Gastrocnemius medialis (tissue), 4 donors: ENCODE data around the gene DENND2C. TPM values are rescaled to one million over a fixed set of nuclear protein-coding genes. Genes with fewer than 3 reads are reported as not detected.

ENCODE experiments used
- ATAC-seq, 2 donors: fragments of 150-250 bp; one replicate each; pipeline ENCODE4 v1.9.1; 2016
- DNase-seq, 2 donors: peaks; one replicate each; pipeline ENCODE4 v3.0.0-alpha.2; 2019
- H3K27ac ChIP-seq, 4 donors: fragments of 200-600 bp; sonication (generic); 1 replicate in 1 of 4; 2 replicates in 3 of 4; pipeline ENCODE4 v1.5.1; 2016 to 2018; ENCODE audit warnings: mild to moderate bottlenecking in 2 of 4, moderate library complexity in 1 of 4
- H3K27me3 ChIP-seq, 3 donors: fragments of 200-600 bp; sonication (generic) in 2 of 3; 1 replicate in 1 of 3; 2 replicates in 2 of 3; pipeline versions ENCODE4 v1.5.1 to v1.6.0; 2016 to 2019; ENCODE audit warnings: mild to moderate bottlenecking in 1 of 3, moderate library complexity in 1 of 3
- H3K36me3 ChIP-seq, 2 donors: fragments of 200-600 bp; sonication (generic) in 1 of 2; one replicate each; pipeline ENCODE4 v1.5.1; 2017 to 2018
- H3K4me1 ChIP-seq, 2 donors: fragments of 200-600 bp; sonication (generic) in 1 of 2; one replicate each; pipeline ENCODE4 v1.5.1; 2016 to 2017; ENCODE audit warnings: mild to moderate bottlenecking in 2 of 2
- H3K4me3 ChIP-seq, 4 donors: fragments of 200-600 bp; sonication (generic) in 3 of 4; 1 replicate in 1 of 4; 2 replicates in 3 of 4; pipeline ENCODE4 v1.5.1; 2016 to 2019; ENCODE audit warnings: mild to moderate bottlenecking in 2 of 4
- H3K9me3 ChIP-seq, 3 donors: fragments of 200-600 bp; sonication (generic) in 2 of 3; 1 replicate in 1 of 3; 2 replicates in 2 of 3; pipeline ENCODE4 v1.5.1; 2016 to 2019
- POLR2A ChIP-seq, 2 donors: fragments of 450-650 bp; IDR thresholded peaks; one replicate each; pipeline ENCODE4 v1.6.1; 2017; ENCODE audit warnings: antibody characterized with exemption in 2 of 2, mild to moderate bottlenecking in 2 of 2, moderate library complexity in 2 of 2
- in situ Hi-C, 4 donors: fragments of 200-750 bp; cut with MboI; loops; one replicate each; pipeline versions ENCODE4 v1.15.0 to v1.8.0; 2017; ENCODE audit warnings: low sequenced_read_pairs in 4 of 4
- intact Hi-C: fragments of 100-400 bp; cut with DNase I; formaldehyde crosslinking; loops from one replicate; pipeline ENCODE4 v1.15.1; 2023; ENCODE audit warnings: low total_unique reads
- total RNA-seq, 4 donors: library from RNA; depleted of rRNA; stranded (reverse); fragments of >200 nt; gene quantifications; one replicate each; pipeline versions ENCODE4 v1.1.0 to v1.2.3, GENCODE V29; 2016
- TF ChIP-seq, protein P1 (sequence below), 5 experiments: fragments of 450-650 bp in 3 of 5; fragments of 200-600 bp in 2 of 5; sonication (generic) in 2 of 5; IDR thresholded peaks in 4 of 5; conservative IDR thresholded peaks in 1 of 5; 1 replicate in 4 of 5; 2 replicates in 1 of 5; pipeline ENCODE4 v1.5.1; 2016 to 2019; ENCODE audit warnings: antibody characterized with exemption in 5 of 5, mild to moderate bottlenecking in 3 of 5, moderate library complexity in 3 of 5

Gene DENND2C
- total RNA-seq, 4 donors from 2014 or later: 4.7 to 20.7 (median 17.4) TPM

GRCh38 chr1:114561333-114561732, 108.5 kb downstream of the DENND2C start:
- TF ChIP-seq, protein P1, sequence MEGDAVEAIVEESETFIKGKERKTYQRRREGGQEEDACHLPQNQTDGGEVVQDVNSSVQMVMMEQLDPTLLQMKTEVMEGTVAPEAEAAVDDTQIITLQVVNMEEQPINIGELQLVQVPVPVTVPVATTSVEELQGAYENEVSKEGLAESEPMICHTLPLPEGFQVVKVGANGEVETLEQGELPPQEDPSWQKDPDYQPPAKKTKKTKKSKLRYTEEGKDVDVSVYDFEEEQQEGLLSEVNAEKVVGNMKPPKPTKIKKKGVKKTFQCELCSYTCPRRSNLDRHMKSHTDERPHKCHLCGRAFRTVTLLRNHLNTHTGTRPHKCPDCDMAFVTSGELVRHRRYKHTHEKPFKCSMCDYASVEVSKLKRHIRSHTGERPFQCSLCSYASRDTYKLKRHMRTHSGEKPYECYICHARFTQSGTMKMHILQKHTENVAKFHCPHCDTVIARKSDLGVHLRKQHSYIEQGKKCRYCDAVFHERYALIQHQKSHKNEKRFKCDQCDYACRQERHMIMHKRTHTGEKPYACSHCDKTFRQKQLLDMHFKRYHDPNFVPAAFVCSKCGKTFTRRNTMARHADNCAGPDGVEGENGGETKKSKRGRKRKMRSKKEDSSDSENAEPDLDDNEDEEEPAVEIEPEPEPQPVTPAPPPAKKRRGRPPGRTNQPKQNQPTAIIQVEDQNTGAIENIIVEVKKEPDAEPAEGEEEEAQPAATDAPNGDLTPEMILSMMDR (IDR thresholded peaks at IDR 0.05 in 4 of 5, conservative IDR thresholded peaks at IDR 0.05 in 1 of 5): no peak
- TF ChIP-seq POLR2A (IDR thresholded peaks at IDR 0.05): no peak
- intact Hi-C loops: no loop called here
- DNase-seq: no peak

GRCh38 chr1:114559356-114559755, 110.5 kb downstream of the DENND2C start:
- no peaks in the 10 kb centered on the region for H3K4me1 ChIP-seq
- in situ Hi-C loops: no loop called here

More at GRCh38 chr1:114561333-114561732, 108.5 kb downstream of the DENND2C start:
- Histone ChIP-seq H3K27ac (no peak overlapping the region), H3K4me1 (no peaks in the 10 kb centered on the region), H3K36me3 (peaks cover 0 to 26% of the 10 kb centered on the region in 2 donors), H3K27me3 (no peaks in the 10 kb centered on the region), H3K4me3 (no peak overlapping the region), H3K9me3 (no peaks in the 10 kb centered on the region)
- in situ Hi-C loops: no loop called here
- no peak for ATAC-seq

DNA sequence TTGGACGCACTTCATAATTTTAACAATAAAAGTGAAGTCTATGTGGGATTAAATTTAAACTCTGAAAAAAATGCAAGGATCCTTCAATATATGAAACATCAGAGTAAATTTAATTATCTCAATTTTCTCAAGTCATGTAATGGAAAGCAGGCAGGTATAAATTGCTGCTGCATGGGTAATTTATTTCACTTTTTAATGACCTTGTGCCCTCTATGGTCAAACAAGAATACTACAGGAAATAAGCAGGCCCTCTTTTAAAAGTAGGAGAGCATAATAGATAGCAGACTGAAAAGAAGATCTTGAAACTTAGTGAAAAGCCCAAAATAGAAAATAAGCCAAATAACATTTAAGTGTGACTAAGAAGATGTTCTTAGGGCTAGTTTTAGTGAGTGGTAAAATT, 111.3 kb downstream of the DENND2C start:
- ATAC-seq: no peak

More at GRCh38 chr1:114559356-114559755, 110.5 kb downstream of the DENND2C start:
- no peak overlapping the region for H3K27ac ChIP-seq
- DNase-seq: no peak
- intact Hi-C loops: loop anchor here (5.0 kb wide), 1 partner anchor 212 kb away; no protein-coding TSS in a partner anchor
- H3K27me3 ChIP-seq: no peaks in the 10 kb centered on the region
- H3K36me3 ChIP-seq: peaks cover 0 to 6% of the 10 kb centered on the region in 2 donors
- no peak for ATAC-seq
- no peak for TF ChIP-seq POLR2A (IDR thresholded peaks at IDR 0.05)
- H3K4me3 ChIP-seq: no peak overlapping the region
- H3K9me3 ChIP-seq: no peaks in the 10 kb centered on the region

GRCh38 chr1:114554577-114554976, 115.3 kb downstream of the DENND2C start:
- DNase-seq: no peak
- no peaks in the 10 kb centered on the region for H3K36me3 ChIP-seq
- ATAC-seq: no peak
- no peaks in the 10 kb centered on the region for H3K9me3 ChIP-seq
- intact Hi-C loops (no loop called here), in situ Hi-C loops (no loop called here)
- no peaks in the 10 kb centered on the region for H3K27me3 ChIP-seq
- H3K4me3 ChIP-seq: no peak overlapping the region
- TF ChIP-seq POLR2A (IDR thresholded peaks at IDR 0.05): no peak
- TF ChIP-seq, protein P1 (IDR thresholded peaks at IDR 0.05 in 4 of 5, conservative IDR thresholded peaks at IDR 0.05 in 1 of 5): no peak
- H3K27ac ChIP-seq: no peak overlapping the region
- no peaks in the 10 kb centered on the region for H3K4me1 ChIP-seq

More for the DNA sequence above, 111.3 kb downstream of the DENND2C start:
- Histone ChIP-seq H3K27me3 (no peaks in the 10 kb centered on the region), H3K9me3 (no peaks in the 10 kb centered on the region), H3K4me3 (no peak overlapping the region), H3K27ac (no peak overlapping the region), H3K36me3 (no peaks in the 10 kb centered on the region), H3K4me1 (no peaks in the 10 kb centered on the region)
- intact Hi-C loops (loop anchor here (5.0 kb wide), 1 partner anchor 211 kb away; no protein-coding TSS in a partner anchor), in situ Hi-C loops (no loop called here)
- TF ChIP-seq POLR2A (IDR thresholded peaks at IDR 0.05): no peak
- TF ChIP-seq, protein P1 (IDR thresholded peaks at IDR 0.05 in 4 of 5, conservative IDR thresholded peaks at IDR 0.05 in 1 of 5): peak in 2 of 5 experiments; percentile 21 to 28
- DNase-seq: no peak

GRCh38 chr1:114552106-114552639, 117.7 kb downstream of the DENND2C start:
- H3K4me3 ChIP-seq: no peak overlapping the region
- no peaks in the 10 kb centered on the region for H3K9me3 ChIP-seq
- no peak for ATAC-seq
- intact Hi-C loops: no loop called here
- H3K4me1 ChIP-seq: no peaks in the 10 kb centered on the region
- no peak for DNase-seq
- H3K27ac ChIP-seq: no peak overlapping the region
- no peaks in the 10 kb centered on the region for H3K36me3 ChIP-seq
- in situ Hi-C loops: no loop called here
- H3K27me3 ChIP-seq: no peaks in the 10 kb centered on the region
- TF ChIP-seq POLR2A (IDR thresholded peaks at IDR 0.05): no peak
- TF ChIP-seq, protein P1 (IDR thresholded peaks at IDR 0.05 in 4 of 5, conservative IDR thresholded peaks at IDR 0.05 in 1 of 5): no peak
